HepG2 (cell line): Measurements from ENCODE around the gene CHRM2. TPM values are rescaled to one million over a fixed set of nuclear protein-coding genes. Genes with fewer than 3 reads are reported as not detected.

Experiments used
- ATAC-seq: fragments of 200-7000 bp; cut with Tn5 transposase; 3 replicates; pipeline ENCODE4 v1.9.1; 2020; ENCODE audit warnings: mild to moderate bottlenecking, moderate library complexity
- BruUV-seq: library from RNA; stranded (reverse); fragments of 400-500 nt; replicated peaks from 2 replicates; lab custom pipeline; 2021; lab: Mats Ljungman, UMichigan
- CTCF ChIA-PET: fragments of 300-600 bp; formaldehyde crosslinking; extraction: SDS; loops from one replicate; lab custom pipeline; 2021; ENCODE audit warnings: low total read pairs, inconsistent platforms, low intra/inter-chr PET ratio; lab: Yijun Ruan, JAX
- POLR2A ChIA-PET: fragments of 350-600 bp; sonication (Branson Sonifier 250); formaldehyde crosslinking; loops from one replicate; lab custom pipeline; 2020; ENCODE audit warnings: antibody characterized with exemption, inconsistent platforms; lab: Yijun Ruan, JAX
- DNase-seq: peaks from one replicate; pipeline ENCODE4 v3.0.0-alpha.2; 2015; ENCODE audit warnings: low spot score
- FAIRE-seq: peaks from 3 replicates; lab custom pipeline; 2011; peaks lifted over from hg19 to GRCh38; lab: Jason Lieb, UNC
- H2AFZ ChIP-seq: one replicate; pipeline ENCODE4 v1.6.1; 2011; ENCODE audit warnings: low read length, inconsistent platforms
- H3K27ac ChIP-seq: fragments of 300-600 bp; 3 replicates; pipeline ENCODE4 v1.8.0; 2011; ENCODE audit warnings: mixed run types, mild to moderate bottlenecking, mixed read lengths, low read length, inconsistent platforms; ENCODE audit not compliant: insufficient read depth; ENCODE audit errors: extremely low read length
- H3K27me3 ChIP-seq, 2 experiments: fragments of 200-600 bp in 1 of 2; 2 replicates in 1 of 2; 3 replicates in 1 of 2; pipeline versions ENCODE4 v1.6.0 to v1.8.0; 2011; ENCODE audit warnings: low read length in 2 of 2, mild to moderate bottlenecking in 2 of 2, moderate library complexity in 2 of 2, inconsistent platforms in 1 of 2; ENCODE audit not compliant: insufficient read depth in 2 of 2, control insufficient read depth in 1 of 2
- H3K36me3 ChIP-seq, 2 experiments: fragments of 200-600 bp in 1 of 2; replicated peaks in 1 of 2; 2 replicates in 1 of 2; 3 replicates in 1 of 2; pipeline versions ENCODE4 v1.5.1 to v1.8.0; 2011; ENCODE audit warnings: low read length in 2 of 2, inconsistent platforms in 1 of 2; ENCODE audit not compliant: insufficient read depth in 2 of 2, control insufficient read depth in 1 of 2
- H3K4me1 ChIP-seq: 2 replicates; pipeline ENCODE4 v1.5.1; 2012; ENCODE audit warnings: low read length, inconsistent platforms; ENCODE audit not compliant: insufficient read depth
- H3K4me2 ChIP-seq: 2 replicates; pipeline ENCODE4 v1.6.0; 2011; ENCODE audit warnings: low read depth, low read length, inconsistent platforms
- H3K4me3 ChIP-seq, 3 experiments: fragments of 200-600 bp in 1 of 3; sonication (generic), shearing (Covaris generic) in 1 of 3; replicated peaks in 1 of 3; 2 replicates each; pipeline ENCODE4 v1.5.1; 2011 to 2016; ENCODE audit warnings: low read length in 3 of 3, inconsistent platforms in 2 of 3, low read depth in 2 of 3, mild to moderate bottlenecking in 2 of 3, control low read depth in 1 of 3, mixed read lengths in 1 of 3; ENCODE audit not compliant: insufficient read depth in 1 of 3
- H3K79me2 ChIP-seq: one replicate; pipeline ENCODE4 v1.6.1; 2011; ENCODE audit warnings: low read length, inconsistent platforms; ENCODE audit not compliant: insufficient read depth
- H3K9ac ChIP-seq: 2 replicates; pipeline ENCODE4 v1.6.0; 2011; ENCODE audit warnings: mild to moderate bottlenecking, low read depth, low read length, inconsistent platforms; ENCODE audit not compliant: insufficient read depth
- H3K9me3 ChIP-seq: 2 replicates; pipeline ENCODE4 v1.5.1; 2012; ENCODE audit warnings: mild to moderate bottlenecking, low read length
- H4K20me1 ChIP-seq: 2 replicates; pipeline ENCODE4 v1.6.0; 2011; ENCODE audit warnings: inconsistent platforms, mild to moderate bottlenecking, low read length, moderate library complexity; ENCODE audit not compliant: insufficient read depth
- FOXA1 ChIP-seq, 2 experiments: fragments of 450-650 bp in 1 of 2; sonication (generic) in 1 of 2; formaldehyde crosslinking in 1 of 2; IDR thresholded peaks; 2 replicates each; pipeline versions ENCODE4 v1.4.0 to v1.6.1; 2016 to 2020; ENCODE audit warnings: missing genetic modification reagents in 1 of 2
- ZNF326 ChIP-seq: sonication (generic); formaldehyde crosslinking; IDR thresholded peaks from 2 replicates; pipeline ENCODE4 v1.4.0; 2020; ENCODE audit warnings: missing genetic modification reagents, borderline replicate concordance
- WGBS: methylation state at CpG from one replicate; pipeline ENCODE4 v1.1.6; 2017; ENCODE audit warnings: low lambda C conversion rate; 5-methylcytosine and 5-hydroxymethylcytosine counted together
- in situ Hi-C: cut with HindIII; loops from 2 replicates; pipeline ENCODE4 v1.10.0; 2017; ENCODE audit warnings: low pct_unique_long_range_greater_than_20kb; ENCODE audit not compliant: extremely low pct_ligation_motif_present
- intact Hi-C: fragments of 100-400 bp; cut with micrococcal nuclease; formaldehyde crosslinking; loops from one replicate; pipeline ENCODE4 v1.10.0; 2022; ENCODE audit not compliant: unreplicated experiment
- polyA plus RNA-seq, 8 experiments: library from polyadenylated mRNA; depleted of rRNA in 3 of 8; stranded (reverse) in 7 of 8; unstranded in 1 of 8; fragments of >200 nt; fragmentation: Illumina TruSeq in 4 of 8; extraction: Trizol in 4 of 8; gene quantifications; 2 replicates each; pipeline versions ENCODE4 v1.2.1 to v1.2.3, GENCODE V29; 2011 to 2016; ENCODE audit warnings: low read depth in 4 of 8, missing spikeins in 1 of 8, mixed read lengths in 1 of 8; ENCODE audit not compliant: insufficient read depth in 1 of 8
- total RNA-seq, 5 experiments: library from RNA; depleted of rRNA; stranded (reverse); fragments of >200 nt; fragmentation: Illumina TruSeq; extraction: Trizol; gene quantifications; 2 replicates each; pipeline ENCODE4 v1.2.3, GENCODE V29; 2016; ENCODE audit warnings: low read depth in 1 of 5
- TF ChIP-seq, protein P1 (sequence below): sonication (generic); formaldehyde crosslinking; IDR thresholded peaks from 2 replicates; pipeline ENCODE4 v1.9.0; 2021; ENCODE audit warnings: mild to moderate bottlenecking, missing genetic modification reagents

The CHRM2 gene
- total and polyA plus RNA-seq, 2 of the 13 experiments (the other 11 are each of a cell fraction or from before 2014, with no cell fraction given), result not detected

DNA sequence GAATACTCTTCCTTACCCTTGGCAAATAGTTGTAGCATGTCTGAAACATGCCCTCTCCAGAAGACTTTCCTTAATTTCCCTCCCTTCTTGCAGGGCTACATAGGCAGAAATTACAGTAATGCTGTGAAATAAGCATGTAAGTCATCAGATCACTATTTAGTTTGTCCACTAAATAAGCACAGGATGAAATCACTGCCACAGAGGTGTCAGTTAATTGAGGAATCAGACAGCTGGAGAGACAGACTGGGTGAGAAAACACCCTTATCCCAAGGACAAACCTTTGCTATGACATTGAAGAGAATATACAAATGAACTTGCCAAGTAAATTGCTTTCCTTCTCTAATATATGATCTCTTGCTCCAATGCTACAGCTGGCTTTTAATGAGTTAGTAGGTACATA, 129.3 kb downstream of the CHRM2 start (continued):
- TF ChIP-seq, protein P1, sequence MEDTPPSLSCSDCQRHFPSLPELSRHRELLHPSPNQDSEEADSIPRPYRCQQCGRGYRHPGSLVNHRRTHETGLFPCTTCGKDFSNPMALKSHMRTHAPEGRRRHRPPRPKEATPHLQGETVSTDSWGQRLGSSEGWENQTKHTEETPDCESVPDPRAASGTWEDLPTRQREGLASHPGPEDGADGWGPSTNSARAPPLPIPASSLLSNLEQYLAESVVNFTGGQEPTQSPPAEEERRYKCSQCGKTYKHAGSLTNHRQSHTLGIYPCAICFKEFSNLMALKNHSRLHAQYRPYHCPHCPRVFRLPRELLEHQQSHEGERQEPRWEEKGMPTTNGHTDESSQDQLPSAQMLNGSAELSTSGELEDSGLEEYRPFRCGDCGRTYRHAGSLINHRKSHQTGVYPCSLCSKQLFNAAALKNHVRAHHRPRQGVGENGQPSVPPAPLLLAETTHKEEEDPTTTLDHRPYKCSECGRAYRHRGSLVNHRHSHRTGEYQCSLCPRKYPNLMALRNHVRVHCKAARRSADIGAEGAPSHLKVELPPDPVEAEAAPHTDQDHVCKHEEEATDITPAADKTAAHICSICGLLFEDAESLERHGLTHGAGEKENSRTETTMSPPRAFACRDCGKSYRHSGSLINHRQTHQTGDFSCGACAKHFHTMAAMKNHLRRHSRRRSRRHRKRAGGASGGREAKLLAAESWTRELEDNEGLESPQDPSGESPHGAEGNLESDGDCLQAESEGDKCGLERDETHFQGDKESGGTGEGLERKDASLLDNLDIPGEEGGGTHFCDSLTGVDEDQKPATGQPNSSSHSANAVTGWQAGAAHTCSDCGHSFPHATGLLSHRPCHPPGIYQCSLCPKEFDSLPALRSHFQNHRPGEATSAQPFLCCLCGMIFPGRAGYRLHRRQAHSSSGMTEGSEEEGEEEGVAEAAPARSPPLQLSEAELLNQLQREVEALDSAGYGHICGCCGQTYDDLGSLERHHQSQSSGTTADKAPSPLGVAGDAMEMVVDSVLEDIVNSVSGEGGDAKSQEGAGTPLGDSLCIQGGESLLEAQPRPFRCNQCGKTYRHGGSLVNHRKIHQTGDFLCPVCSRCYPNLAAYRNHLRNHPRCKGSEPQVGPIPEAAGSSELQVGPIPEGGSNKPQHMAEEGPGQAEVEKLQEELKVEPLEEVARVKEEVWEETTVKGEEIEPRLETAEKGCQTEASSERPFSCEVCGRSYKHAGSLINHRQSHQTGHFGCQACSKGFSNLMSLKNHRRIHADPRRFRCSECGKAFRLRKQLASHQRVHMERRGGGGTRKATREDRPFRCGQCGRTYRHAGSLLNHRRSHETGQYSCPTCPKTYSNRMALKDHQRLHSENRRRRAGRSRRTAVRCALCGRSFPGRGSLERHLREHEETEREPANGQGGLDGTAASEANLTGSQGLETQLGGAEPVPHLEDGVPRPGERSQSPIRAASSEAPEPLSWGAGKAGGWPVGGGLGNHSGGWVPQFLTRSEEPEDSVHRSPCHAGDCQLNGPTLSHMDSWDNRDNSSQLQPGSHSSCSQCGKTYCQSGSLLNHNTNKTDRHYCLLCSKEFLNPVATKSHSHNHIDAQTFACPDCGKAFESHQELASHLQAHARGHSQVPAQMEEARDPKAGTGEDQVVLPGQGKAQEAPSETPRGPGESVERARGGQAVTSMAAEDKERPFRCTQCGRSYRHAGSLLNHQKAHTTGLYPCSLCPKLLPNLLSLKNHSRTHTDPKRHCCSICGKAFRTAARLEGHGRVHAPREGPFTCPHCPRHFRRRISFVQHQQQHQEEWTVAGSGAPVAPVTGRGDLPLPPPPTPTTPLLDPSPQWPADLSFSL (CRISPR knock-in tag), result no peak

DNA sequence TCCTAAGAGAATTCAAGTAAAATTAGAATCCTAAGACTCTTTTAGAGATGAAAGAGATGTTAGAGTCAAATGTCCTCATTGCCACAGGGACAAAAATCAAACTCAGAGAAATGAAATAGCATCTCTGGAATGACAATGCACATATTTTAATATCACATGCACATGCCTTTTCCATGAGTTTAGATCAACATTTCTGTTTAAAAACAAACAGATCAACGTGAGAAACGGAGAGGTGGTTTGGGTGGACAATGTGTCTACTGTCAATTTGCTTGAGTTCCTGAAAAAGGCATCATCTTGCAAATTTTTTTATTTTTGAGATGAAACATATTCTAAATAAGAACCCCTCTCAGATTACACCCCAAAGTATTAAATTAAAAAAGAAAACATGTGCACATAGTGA, 130.0 kb downstream of the CHRM2 start:
- ATAC-seq, result no peak
- Histone ChIP-seq H4K20me1 (no peaks in the 10 kb centered on the region), H3K27ac (no peak overlapping the region), H3K9me3 (no peaks in the 10 kb centered on the region), H2AFZ (no peak overlapping the region), H3K36me3 (no peaks in the 10 kb centered on the region), H3K27me3 (no peaks in the 10 kb centered on the region), H3K9ac (no peak overlapping the region), H3K4me1 (no peaks in the 10 kb centered on the region), H3K4me2 (no peak overlapping the region), H3K4me3 (no peak overlapping the region), H3K79me2 (no peaks in the 10 kb centered on the region)
- intact Hi-C loops (no loop called here), in situ Hi-C loops (no loop called here)
- no peak for DNase-seq
- no peak for TF ChIP-seq FOXA1 (IDR thresholded peaks at IDR 0.05)
- TF ChIP-seq FOXA1 (CRISPR knock-in tag; IDR thresholded peaks at IDR 0.05), result no peak
- no peak for TF ChIP-seq ZNF326 (CRISPR knock-in tag)
- ChIA-PET CTCF (no interaction called here), POLR2A (no interaction called here)
- no peak for FAIRE-seq
- WGBS, result 0% methylated on average over 2 of the region's 2 CpGs
- no TSS peak for BruUV-seq
